HG03045 (cell line): ENCODE results near the gene SNED1.
A peak's percentile ranks its signal among the peaks of the same experiment; 100 is the strongest.

Experiments used
- ATAC-seq: cut with Tn5 transposase; IDR thresholded peaks from one replicate; pipeline ENCODE4 v1.9.1; 2021; ENCODE audit warnings: mild to moderate bottlenecking, moderate library complexity; ENCODE audit not compliant: unreplicated experiment

SNED1 gene

DNA sequence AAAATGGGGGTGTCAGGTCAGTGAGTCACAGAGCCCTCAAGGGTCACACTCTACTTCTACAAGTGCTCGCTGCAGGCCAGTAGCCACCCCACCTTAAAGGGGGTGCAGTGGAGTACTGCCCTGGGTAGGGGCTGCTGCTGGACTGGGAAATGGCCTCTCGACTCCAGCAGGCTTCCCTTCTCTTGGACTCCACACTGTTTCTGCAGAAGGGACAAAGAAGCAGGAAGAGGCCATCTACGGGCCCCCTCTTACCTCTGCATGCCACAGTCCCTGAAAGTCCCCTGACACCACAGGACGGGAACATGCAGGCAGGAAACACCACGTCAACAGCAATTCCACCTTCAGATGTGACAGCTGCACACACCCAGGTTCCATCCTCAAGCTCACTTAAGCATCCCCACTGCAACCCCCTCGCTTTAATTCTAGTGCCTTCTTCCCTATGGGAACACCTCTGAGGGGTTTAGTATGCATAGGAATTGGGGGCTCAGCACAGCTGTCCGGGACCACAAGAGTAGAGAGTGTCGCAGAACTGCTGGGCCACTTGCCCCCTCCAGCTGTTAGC lies 22.3 kb downstream of the SNED1 start:
- ATAC-seq = no peak

DNA sequence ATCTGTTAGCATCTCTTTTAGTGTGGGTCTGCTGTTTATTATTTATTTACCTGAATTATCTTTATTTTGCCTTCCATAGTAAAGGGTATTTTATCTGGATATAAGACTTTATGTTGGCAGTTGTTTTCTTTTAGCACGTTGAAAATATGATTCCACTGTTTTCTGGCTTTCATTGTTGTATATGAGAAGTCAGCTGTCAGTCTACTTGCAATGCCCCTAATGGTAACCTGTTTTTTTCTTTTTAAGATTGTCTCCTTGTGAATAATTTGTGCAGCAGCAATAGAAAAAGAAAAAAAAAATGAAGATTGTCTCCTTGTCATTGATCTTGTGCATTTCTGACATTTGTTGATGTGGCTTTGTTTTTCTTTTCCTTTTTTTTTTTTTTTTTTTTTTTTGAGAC lies 27.2 kb downstream of the SNED1 start:
- ATAC-seq = no peak

DNA sequence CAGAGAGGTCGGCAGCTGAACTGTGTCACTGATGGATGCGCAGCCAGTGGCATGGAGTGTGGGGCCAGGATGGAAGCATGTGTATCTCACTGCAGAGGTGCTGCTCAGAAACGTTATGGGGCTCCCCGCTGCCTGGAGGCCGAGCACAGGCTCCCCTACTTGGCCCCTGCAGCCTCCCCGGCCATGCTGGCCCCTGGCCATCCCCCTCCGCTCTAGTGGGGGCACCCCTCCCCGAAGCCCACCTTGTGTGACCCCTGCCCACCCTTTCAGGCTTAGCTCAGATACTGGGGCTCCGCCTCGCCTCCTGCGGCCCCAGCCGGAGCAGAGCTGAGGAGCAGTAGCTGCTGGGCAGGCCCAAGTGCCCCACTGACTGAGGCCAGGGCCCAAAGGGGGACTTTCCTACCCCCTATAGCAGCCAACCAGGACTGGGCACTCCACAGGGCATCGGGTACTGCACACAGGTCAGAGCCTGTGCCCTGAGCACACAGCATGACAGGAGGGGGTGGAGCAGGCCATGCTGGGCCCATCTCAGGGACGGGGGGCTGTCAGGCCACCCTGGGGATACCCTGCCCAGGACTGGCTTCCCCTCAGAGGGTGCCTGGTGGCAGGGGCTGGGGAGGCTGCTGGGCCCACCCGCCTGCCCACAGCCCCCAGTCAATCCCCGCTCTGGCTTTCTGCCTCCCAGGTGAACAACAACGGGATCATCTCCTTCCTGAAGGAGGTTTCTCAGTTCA lies 31.3 kb downstream of the SNED1 start:
- no peak for ATAC-seq

DNA sequence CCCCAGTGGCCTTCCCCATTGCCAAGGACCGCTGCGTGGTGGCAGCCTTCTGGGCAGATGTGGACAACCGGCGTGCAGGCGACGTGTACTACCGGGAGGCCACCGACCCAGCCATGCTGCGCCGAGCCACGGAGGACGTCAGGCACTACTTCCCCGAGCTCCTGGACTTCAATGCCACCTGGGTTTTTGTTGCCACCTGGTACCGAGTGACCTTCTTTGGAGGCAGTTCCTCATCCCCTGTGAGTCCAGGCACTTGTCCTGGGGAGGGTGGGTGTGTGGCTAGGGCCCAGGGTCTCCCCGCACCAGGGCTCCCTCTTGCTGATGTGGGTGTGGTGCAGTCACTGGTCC lies 31.9 kb downstream of the SNED1 start:
- no peak for ATAC-seq

DNA sequence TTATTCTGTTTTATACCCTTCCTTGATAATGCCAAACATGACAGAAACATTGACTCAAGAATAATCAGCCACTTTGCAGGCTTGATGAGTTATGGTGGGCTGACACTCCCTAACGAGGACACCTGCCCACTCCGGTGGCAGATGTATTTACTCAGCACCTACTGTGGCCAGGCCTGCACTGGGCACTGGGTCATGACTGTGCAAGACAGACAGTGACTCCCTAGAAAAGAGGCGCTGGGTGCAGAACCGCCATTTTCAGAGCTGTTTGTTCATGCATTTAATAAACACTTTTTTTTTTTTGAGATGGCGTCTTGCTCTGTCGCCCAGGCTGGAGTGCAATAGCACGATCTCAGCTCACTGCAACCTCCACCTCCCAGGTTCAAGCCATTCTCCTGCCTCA lies 32.5 kb downstream of the SNED1 start:
- ATAC-seq = no peak

DNA sequence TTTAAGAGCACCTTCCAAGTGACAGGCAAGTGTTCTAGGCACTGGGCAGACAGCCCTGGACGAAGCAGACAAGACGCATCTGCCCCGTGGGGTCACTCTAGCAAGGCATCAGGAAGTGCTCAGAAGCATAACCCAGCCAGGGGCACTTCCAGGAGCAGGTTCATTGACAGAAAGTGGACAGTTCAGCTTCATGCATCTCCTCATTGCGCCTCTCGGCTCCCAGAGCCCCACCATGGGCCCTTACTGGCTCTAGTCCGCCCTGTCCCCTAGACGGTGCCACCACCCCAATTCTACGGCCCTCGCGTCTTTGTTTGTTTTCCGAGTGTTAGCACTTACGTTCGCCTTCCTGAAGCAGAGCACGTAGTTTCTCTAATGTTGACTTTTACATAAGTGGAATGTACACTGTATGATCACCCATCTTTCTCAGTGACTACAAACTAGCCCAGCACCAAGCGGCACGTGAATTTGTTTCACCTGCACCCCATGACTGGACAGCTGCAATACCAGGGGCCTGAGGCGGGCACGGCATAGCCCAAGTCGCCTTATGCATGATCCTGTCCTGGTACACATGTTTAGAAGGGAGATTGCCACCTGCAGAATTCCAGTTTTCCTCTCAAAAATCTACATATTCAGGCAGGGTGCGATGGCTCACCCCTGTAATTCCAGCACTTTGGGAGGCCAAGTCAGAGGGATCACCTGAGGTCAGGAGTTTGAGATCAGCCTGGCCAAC lies 33.2 kb downstream of the SNED1 start:
- no peak for ATAC-seq

DNA sequence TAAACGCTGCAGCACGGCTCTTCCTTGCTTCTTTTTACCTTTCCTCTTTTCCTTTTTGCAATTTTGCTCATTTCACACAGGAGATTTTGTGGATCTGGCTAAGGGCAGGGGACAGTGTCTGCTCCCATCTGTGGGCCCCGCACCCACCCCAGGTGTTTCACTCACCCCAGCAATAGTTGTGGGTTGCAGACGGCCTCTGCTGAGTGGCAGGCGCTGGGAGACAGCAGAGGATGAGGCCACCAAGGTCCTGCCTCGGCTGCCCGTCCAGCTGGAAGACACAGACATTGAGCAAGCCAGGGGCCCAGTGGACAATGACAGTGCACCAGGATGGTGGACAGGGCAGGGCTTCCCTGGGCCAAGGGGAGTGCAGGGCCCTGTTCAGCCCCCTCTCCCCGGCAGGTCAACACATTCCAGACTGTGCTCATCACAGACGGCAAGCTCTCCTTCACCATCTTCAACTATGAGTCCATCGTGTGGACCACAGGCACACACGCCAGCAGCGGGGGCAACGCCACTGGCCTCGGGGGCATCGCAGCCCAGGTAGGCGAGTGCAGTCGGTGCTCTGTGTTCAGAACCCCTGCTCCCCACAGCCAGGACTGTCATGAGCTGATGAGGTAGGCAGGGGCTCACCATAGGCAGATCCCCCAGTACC lies 35.0 kb downstream of the SNED1 start:
- no peak for ATAC-seq

DNA sequence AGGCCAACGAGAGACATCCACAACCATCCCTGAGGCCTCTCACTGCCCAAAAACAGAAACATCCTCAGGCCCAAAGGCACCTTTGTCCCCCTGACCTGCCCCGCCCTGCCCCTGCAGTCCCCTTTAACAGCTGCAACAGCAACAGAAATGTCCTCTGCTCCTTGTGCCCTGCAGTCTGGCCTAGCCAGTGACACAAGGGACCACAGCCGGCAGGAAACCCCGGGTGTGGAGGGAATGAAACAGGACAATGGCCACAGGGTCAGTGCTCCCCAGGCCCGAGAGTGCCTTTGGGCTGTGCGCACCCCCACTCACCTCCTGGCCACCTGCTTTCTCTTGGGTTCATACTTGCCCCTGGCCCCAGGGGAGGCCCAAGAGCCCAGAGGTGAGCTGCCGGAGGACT lies 35.6 kb downstream of the SNED1 start:
- ATAC-seq = no peak

DNA sequence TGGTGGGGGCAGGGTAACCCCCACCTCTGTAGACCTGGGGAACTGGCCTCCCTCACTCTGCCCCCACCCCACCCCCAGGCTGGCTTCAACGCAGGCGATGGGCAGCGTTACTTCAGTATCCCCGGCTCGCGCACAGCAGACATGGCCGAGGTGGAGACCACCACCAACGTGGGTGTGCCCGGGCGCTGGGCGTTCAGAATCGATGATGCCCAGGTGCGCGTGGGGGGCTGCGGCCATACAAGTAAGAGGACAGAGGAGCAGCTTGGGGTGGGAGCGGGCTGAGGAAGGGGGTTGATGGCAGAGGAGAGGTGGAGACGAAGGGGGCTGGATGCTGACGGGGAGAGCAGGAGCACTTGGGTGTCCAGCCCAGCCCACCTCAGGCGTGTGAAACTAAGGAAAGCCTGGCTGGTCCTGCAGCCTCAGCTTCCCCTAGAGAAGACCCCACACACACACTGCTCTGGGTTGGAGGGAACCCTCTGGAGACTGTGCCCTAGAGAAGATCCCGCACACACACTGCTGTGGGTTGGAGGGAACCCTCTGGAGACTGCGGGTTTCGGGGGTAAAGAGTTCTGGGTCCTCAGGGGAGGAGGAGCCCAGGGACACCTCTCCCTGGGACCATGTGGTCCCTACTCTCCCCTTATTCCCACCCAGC lies 36.2 kb downstream of the SNED1 start:
- no peak for ATAC-seq

DNA sequence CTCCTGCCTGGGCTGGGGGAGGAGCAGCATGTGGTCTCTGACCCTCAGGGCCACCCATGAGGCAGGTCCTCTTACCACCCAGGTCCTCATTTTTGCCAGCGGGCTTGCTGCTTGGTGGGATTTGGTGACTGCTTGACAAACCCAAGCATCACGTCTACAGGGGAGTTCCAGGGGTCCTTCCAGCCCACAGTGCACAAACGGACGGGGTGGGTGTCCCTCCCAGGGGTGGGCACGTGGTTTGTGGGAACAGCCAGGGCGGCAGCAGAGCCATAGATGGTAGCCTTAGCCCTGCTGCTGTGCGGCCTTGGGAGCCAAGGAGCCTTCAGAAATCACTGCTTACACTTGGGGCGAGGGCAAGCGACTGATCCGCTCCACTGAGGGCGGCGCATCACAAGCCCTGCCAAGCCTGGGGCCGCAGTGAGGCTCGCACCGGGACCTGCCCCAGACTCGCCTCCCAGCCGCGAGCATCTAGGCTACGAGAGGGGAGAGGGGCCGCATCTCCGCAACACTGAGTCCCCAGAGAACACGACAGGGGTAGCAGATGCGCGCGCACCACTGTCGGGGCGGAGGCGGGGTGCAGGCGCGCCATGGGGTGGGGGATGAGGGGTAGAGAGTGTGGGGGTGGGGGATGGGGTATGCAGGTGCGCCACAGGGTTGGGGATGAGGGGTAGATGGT lies 36.9 kb downstream of the SNED1 start:
- no peak for ATAC-seq

DNA sequence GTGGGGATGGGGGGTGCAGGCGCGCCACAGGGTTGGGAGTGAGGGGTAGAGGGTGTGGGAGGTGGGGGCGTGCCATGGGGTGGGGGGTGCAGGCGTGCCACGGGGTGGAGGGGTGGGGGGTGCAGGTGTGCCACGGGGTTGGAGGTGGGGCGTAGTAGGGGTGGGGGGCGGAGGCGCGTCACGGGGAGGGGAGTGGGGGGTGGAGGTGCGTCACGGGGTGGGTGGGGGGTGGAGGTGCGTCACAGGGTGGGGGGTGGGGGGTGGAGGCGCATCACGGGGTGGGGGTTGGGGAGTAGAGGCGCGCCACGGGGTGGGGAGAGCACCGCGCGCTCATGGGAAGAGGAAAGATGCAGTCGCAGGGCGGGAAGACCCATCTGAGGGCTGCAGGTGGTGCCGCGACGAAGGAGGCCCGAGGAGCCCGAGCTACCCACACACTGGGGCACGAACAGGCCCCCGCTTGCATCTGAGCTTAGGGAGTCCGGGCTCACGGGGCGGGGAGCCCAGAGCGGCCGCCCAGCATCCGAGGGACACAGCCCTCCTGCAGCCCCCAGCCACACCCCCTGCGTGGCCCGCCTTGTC lies 37.5 kb downstream of the SNED1 start:
- ATAC-seq = peak; percentile 3

DNA sequence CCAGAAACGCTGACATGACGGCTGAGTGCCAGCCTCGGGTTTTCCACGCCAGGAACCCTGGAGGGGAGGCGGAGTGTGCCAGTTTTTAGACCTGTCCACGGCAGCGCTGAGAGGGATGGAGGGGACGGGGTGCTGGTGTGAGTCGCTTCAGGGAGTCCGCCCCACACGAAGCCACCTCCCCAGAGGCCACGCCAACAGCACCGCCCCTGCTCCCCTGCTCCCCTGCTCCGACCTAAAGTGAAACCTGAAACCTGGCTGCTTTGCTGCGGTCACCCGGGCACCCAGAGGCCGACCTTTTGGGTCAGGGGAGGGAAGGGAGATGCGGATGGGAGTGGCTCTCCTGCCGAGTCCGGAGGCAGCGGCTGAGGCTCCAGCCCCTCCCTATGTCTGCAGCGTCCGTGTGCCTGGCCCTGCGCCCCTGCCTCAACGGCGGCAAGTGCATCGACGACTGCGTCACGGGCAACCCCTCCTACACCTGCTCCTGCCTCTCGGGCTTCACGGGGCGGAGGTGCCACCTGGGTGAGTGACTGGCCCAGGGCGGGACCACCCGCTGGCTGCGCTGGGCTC lies 38.1 kb downstream of the SNED1 start:
- ATAC-seq = peak; percentile 74

DNA sequence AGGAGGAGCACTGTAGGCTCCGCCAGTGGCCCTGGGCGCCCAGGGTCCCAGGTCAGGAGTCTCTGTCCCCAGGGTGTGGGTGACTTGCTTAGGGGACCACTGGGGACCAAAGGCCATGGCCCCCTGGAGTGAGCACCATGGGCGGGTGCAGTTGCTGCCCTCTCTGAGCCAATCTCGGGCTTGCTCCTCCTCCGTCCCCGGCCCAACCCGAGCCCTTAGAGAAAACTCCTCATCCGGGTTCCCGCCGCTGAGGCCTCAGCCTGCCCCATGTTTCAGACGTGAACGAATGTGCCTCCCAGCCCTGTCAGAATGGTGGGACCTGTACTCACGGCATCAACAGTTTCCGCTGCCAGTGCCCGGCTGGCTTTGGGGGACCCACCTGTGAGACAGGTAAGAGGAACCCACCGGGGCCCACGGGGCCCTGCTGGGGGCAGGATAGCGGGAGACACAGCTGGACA lies 38.6 kb downstream of the SNED1 start:
- peak; percentile 22 for ATAC-seq

DNA sequence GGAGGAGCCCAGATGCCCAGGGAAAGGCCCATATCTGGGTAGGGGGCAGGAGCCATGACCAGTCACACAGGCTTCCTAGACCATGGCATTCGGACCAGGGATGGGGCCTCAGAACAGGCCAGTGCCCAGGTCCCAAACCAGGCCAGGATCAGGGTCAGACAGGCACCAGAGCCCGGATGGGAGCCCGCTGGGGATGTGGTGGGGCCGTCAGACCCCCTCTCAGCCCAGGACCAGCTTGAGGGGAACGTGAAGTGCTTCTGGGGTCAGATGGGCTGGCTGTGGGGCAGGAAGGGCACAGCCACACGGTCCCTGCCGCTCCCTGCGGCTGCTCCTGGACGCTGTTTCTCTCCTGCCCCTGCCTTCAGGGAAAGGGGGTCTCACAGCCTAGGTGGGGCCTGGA lies 39.1 kb downstream of the SNED1 start:
- ATAC-seq = no peak

DNA sequence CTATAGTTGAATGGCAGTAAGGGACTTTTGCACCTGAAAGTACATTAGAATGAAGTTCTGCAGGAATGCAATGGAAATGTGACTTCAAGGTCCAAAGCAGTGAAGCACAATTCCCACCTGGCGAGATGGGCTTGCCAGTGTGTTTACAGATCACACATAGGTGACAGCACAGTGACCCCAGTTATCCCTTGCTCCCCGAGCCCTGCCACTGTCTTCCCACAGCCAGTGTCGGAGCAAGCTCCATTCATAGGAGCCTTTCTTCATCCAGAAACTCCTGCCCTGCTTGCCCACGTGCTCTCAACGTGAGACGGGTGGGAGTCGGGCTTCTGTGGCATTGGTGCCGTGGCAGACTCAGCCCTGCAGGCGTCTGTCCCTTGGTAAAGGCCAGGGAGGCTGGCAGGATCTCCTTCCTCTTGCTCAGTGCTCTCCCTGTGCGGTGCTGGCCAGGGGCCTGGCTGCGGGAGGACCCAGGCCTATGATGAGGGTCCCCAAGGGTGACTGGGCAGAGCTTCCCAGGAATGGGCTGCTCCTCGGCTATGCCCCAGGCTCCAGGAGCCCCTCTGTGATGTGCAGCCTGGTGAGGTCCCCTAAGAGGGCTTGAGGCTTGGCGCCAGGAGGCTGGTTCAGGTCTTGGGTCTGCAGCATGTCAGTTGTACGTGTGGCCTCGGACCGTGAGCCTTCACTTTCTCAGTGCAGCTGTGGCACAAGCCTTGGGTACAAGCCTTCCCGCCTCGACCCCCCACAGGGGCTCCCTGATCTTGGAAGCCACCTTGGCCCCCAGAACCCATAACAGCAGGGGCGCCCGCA lies 40.2 kb downstream of the SNED1 start:
- ATAC-seq = no peak

DNA sequence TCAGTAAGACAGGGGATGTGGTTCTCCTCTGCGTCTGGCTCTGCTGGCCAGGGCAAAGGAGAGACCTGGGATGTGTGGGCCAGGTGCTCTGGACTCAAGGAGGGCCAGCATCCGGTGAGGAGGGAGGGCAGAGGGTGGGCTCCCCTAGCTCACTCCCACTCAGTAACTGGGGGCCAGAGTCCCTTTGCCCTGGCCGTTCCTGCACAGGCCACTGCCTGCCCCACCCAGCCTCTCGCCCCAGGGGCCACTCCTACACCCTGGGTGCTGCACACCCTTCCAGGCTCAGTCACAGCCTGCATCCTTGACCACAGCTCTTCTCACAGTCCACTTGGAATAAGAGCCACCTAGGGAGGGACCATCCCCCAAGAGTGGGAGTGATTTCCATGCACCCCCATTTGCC lies 41.0 kb downstream of the SNED1 start:
- no peak for ATAC-seq

DNA sequence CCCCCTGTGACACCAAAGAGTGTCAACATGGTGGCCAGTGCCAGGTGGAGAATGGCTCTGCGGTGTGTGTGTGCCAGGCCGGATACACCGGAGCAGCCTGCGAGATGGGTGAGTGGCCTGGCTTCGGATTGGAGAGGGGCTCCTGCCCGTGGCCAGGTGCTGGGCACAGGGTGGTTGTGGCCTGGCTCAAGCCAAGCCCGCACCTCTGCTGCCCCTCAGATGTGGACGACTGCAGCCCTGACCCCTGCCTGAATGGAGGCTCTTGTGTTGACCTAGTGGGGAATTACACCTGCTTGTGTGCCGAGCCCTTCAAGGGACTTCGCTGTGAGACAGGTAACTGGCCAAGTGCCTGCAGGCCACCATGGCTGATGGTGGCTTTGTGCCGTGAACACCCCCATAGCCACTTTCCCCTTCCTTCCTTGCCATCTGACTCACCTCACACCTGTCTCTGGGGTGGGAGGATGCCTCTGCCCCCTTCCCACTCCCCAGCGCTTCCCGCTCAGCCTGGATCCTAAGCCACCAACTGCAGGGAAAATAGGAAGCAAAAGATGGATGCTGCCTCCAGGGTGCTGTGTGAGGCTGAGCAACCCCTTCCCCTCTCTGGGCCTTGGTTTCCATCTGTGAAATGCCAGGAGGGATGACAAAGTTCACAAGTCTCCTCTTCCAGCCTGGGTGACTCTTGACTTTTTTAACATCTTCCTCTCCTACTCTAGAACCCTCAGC lies 41.8 kb downstream of the SNED1 start:
- no peak for ATAC-seq

DNA sequence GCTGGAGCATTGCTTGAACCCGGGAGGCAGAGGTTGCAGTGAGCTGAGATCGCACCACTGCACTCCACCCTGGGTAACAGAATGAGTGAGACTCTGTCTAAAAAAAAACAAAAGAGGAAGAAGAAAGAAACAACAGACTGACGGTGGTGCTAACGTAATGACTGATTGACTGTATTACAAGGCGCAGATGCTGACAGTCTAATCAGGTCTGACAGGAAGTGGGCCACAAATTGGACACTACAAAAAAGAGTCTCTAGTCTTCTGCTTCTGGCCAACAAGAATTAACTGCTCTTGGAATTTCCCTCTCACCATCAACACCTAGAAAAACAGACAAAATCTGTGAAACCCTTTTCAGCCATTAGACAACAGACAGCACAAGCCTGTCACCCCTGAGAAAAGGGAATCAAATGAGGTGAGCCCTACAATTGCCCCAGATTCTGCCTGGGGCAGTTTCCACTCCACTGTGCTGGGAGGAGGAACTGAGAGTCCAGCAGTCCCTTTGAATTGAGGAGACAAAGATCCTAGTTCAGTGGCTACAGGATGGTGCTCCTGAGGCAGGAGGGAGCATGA lies 43.3 kb downstream of the SNED1 start:
- peak; percentile 51 for ATAC-seq
